Mammary epithelial cell (primary cell): ENCODE results near the gene GOT1.

Experiments used
- EZH2 ChIP-seq: IDR thresholded peaks from 2 replicates; pipeline ENCODE4 v1.6.1; 2012; ENCODE audit warnings: low read length, inconsistent platforms, borderline replicate concordance
- TF ChIP-seq, protein P1 (sequence below), 2 donors: IDR thresholded peaks in 1 of 2; conservative IDR thresholded peaks in 1 of 2; 2 replicates each; pipeline ENCODE4 v1.5.1; 2011 to 2012; ENCODE audit warnings: inconsistent platforms in 2 of 2, low read length in 2 of 2, mild to moderate bottlenecking in 2 of 2, control low read depth in 1 of 2, low read depth in 1 of 2; ENCODE audit not compliant: insufficient read depth in 1 of 2; ENCODE audit errors: extremely low read depth in 1 of 2

DNA sequence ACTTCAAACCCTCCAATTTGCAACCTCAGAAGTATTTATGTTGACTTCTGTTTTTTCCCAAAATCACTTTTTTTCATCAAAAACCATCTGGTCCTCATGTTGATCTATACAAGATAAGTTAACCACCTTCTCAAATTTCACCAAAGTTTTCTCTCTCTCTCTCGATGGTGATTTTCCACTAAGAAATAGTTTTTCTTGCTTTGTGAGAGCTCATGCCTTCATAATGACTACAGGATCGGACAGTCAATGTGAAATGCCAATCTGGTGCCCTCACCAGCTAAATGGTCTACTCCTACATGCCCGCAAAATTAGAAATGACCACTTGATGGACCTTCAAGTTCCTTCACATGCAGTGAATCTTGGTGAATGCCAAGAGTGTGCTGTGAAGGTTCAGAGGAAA lies 60.9 kb downstream of the GOT1 start:
- TF ChIP-seq EZH2, result no peak
- TF ChIP-seq, protein P1, sequence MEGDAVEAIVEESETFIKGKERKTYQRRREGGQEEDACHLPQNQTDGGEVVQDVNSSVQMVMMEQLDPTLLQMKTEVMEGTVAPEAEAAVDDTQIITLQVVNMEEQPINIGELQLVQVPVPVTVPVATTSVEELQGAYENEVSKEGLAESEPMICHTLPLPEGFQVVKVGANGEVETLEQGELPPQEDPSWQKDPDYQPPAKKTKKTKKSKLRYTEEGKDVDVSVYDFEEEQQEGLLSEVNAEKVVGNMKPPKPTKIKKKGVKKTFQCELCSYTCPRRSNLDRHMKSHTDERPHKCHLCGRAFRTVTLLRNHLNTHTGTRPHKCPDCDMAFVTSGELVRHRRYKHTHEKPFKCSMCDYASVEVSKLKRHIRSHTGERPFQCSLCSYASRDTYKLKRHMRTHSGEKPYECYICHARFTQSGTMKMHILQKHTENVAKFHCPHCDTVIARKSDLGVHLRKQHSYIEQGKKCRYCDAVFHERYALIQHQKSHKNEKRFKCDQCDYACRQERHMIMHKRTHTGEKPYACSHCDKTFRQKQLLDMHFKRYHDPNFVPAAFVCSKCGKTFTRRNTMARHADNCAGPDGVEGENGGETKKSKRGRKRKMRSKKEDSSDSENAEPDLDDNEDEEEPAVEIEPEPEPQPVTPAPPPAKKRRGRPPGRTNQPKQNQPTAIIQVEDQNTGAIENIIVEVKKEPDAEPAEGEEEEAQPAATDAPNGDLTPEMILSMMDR (conservative IDR thresholded peaks at IDR 0.05 in 1 of 2, IDR thresholded peaks at IDR 0.05 in 1 of 2; ENCODE audit: extremely low read depth in 1 of 2, insufficient read depth in 1 of 2, low read depth in 1 of 2, low read length in 2 of 2), result no peak
